NCI-H1105 treated with DMSO at 0.1 percent for 48 hours (cell line): ENCODE results near the gene TMEM184B.

Source experiments
- DNase-seq: peaks from one replicate; lab custom pipeline; 2025; lab: John Stamatoyannopoulos, UW

TMEM184B gene

GRCh38 chr22:38276166-38276565 lies 3.4 kb upstream of the TMEM184B start:
- DNase-seq: no peak

DNA sequence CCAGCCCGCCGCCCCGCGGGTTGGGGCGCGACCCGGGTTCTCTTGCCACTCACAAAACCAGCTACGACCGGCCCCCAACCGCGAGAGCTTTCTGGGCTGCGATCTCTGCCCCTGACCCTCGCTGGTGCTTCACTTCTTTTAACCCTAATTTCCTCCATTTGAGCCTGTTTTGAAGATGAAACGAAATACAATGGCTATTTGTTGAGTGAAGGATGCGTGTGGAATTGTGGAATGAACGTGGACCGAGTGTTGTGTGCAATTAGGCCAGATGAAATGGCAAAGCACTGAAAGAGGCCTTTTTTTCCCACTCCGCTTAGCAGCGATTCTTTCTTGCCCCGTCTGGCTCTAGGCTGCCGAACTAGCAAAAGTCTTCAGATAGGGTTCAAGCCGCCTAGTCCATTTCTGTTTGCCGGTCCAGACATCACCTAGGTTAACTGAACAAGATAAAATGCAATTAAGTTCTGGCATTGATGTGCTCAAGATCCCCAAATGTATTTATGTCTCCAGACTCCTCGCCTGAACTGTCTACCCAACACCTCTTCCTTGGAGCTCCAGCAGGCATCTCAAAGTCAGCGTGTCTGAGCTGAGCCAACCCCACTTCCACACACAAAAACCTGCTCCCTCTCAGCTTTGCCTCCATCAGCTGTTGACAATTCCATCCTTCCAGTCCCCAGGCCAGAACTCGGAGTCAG lies 471 bp upstream of the TMEM184B start:
- DNase-seq: peak; percentile 13

GRCh38 chr22:38271927-38272372 lies 860 bp downstream of the TMEM184B start:
- DNase-seq: peak; percentile 82

DNA sequence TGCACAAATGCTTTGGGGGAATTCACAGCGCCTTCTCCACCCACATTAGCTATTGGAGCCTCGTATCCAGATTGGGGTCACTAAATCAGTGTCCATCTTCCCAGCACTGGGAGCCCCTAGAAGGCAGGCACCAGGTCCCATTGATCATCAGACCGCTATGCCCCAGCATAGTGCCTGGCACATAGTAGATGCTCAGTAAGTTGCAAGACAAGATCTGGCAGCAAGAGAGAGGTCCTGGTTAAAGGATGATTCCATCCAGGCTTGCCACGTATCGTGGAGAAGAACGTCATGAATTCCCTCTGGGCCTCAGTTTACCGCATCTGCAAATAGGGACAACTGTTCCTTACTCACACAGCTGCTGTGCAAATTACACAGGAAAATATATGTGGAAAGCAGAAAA lies 1.7 kb downstream of the TMEM184B start:
- DNase-seq: no peak

- DNase-seq: no peak
Observed at GRCh38 chr22:38270091-38270992, 2.5 kb downstream of the TMEM184B start.

DNA sequence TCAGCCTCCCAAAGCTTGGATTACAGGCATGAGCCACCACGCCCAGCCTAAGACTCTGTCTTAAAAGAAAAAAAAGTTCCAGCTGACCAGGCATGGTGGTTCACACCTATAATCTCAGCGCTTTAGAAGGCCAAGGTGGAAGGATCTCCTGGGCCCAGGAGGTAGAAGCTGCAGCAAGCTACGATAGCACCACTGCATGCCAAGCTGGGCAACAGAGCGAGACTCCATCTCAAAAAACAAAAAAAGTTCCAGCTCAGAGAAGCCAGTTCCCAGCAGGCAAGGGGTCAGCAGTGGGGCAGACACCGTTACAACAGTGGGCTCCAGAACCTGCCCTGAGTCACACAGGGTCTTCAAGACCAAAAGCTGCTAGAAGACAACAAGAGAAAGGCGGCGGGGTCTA lies 3.3 kb downstream of the TMEM184B start:
- DNase-seq: no peak

DNA sequence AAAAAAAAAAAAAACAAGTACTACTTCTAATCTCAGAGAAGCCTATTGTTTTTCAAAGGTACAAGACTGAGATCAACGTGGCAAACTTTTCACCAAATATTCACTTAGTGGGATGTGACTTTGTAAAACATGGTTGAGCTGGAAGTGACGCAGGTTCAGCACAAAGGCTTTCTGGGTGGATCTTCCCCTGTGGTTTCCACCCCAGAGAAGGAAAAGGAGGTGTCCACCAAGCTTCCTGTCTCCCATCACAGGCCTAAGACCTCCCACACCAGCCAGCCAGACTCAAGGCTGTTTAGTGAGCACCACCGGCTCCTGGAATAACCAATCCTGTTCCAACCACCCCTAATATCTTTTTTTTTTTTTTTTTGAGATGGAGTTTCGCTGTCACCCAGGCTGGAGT lies 5.7 kb downstream of the TMEM184B start:
- DNase-seq: no peak

GRCh38 chr22:38266120-38266519 lies 6.7 kb downstream of the TMEM184B start:
- no peak for DNase-seq

DNA sequence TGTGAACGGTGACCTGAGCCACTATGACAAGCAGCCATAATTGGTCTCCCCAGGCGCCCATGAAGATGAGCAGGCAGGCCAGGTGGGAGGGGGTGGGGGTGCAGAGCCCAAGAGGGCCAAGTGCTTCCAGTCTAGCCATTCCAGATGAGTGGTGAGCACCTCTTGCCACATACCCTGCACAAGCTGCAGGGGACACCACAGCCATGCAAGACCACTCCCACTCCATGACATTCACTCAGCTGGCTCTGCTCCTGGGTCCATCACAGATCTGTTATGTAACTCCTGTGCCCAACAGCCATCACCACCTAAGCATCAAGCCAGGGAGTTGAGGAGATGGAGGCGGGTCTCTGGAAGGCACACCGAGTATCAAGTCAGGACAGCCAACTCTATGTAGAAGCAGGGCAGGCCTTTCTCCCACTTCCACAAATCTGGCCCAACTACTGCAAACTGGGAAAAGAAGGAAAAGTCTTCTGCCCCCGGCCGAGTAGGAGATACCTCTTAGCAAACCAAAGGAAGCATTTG lies 8.4 kb downstream of the TMEM184B start:
- no peak for DNase-seq

DNA sequence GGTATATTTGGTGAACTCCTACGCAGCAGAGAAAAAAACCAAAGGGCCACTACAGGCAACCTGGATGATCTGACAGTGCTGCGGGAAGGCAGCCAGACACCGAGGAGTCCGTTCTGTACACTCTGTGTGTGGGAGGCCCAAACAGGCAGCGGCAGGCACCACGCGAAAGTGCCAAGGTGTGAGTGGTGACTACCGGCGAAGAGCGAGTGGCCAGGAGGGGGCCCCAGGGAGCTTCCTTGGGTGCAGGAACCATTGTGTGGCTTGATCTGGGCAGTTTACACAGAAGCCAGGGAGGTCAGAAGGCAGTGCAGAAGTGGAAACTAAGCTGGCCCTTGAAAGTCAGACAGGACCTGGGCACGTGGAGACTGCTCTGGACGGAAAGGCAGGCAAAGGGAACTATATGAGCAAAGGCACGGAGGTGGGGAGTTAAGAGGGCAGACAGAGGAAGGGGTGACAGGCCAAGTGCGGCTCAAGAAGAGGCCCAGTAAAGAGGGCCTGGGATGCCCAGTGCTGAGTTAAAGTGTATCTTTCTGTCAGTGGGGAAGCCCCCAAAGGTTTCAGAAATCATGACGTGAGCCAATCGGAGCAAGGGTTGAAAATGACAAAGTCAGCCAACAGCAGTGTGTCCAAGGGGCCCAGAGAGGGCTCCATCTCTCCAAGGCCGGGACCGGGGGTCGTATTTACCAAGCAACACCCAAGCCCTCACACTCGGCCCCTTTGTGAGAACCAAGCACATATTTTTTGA lies 10.6 kb downstream of the TMEM184B start:
- no peak for DNase-seq

GRCh38 chr22:38260761-38261681 lies 11.8 kb downstream of the TMEM184B start:
- DNase-seq: no peak

DNA sequence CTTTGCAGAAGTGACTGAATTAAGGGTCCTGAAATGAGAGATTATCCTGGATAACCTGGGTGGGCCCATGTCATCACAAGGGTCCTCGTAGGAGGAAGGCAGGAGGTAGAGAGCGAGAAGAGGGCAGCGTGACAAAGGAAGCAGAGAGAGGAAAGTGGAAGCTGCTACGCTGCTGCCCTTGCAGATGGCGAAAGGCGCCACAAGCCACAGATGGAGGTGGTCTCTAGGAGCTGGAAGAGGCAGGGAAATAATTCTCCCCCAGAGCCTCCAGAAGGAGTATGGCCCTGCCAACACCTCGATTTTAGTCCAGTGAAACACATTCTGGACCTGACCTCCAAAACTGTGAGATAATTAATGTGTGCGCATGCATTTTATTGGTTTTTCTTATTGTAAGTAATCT lies 13.4 kb downstream of the TMEM184B start:
- DNase-seq: no peak

- DNase-seq: no peak
Observed at GRCh38 chr22:38258895-38259294, 13.9 kb downstream of the TMEM184B start.

DNA sequence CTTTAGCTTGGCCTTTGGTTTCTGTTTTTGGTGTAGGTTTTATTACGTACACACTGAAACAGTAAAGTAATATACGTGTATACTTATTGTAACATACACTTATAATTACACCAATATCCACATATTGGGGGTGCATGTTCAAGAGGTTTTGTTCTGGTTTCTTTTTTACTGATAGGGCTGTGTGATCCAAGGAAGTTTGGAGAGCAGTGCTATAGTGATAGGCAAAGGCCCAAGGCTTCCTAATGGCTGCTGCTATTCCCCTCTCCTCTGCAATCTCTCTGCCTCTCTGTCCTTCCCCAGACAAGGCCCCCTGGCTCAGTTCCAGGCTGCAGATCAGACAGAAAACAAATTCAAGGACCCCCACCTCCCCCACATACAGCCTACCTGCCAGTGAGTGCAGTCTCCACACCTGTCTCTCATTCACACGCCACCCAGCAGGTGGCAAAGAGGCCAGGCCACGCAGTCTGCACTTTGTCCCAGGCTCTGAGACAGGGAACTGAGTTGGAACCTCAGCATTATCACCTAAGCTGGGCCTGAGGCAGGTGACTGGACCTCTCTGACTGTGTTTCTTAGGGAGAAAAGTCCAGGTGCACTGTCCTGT lies 15.1 kb downstream of the TMEM184B start:
- DNase-seq: peak; percentile 95

- DNase-seq: no peak
Observed at GRCh38 chr22:38257181-38257580, 15.6 kb downstream of the TMEM184B start.

- DNase-seq: no peak
Observed at GRCh38 chr22:38255697-38256096, 17.1 kb downstream of the TMEM184B start.

- DNase-seq: no peak
Observed at GRCh38 chr22:38251341-38251692, 21.5 kb downstream of the TMEM184B start.

GRCh38 chr22:38250643-38251340 lies 22.0 kb downstream of the TMEM184B start:
- no peak for DNase-seq

GRCh38 chr22:38249803-38250642 lies 22.8 kb downstream of the TMEM184B start:
- no peak for DNase-seq
